Naive thymus-derived CD8-positive, alpha-beta T cell (primary cell): Measurements from ENCODE around the gene TMTC3. TPM values are rescaled to one million over a fixed set of nuclear protein-coding genes. Genes with fewer than 3 reads are reported as not detected.
"Not testable (repeated sequence)": the region's sequence is repeated elsewhere in the genome, so short reads cannot be mapped to it uniquely, and the experiment has no call there.

Source experiments
- ATAC-seq, 2 donors: fragments of 150-1000 bp; cut with Tn5 transposase in 1 of 2; sonication (Bioruptor Pico), chemical (Tn5 transposase) in 1 of 2; 1 replicate in 1 of 2; 2 replicates in 1 of 2; pipeline ENCODE4 v1.10.0; 2021; ENCODE audit warnings: mild to moderate bottlenecking in 2 of 2, moderate library complexity in 2 of 2
- POLR2A ChIA-PET: fragments of 350-600 bp; sonication (Branson Sonifier 250); formaldehyde crosslinking; loops from one replicate; lab custom pipeline; 2021; ENCODE audit warnings: antibody characterized with exemption; lab: Charles Lee
- DNase-seq, 10 donors: peaks; one replicate each; pipeline versions ENCODE4 v3.0.0 to v3.0.0-alpha.2; 2020 to 2022
- H3K27ac Mint-ChIP-seq, 10 donors: one replicate each; pipeline ENCODE4 v1.8.0; 2020 to 2022; ENCODE audit warnings: mild to moderate bottlenecking in 10 of 10, mixed read lengths in 10 of 10, moderate library complexity in 4 of 10, inconsistent platforms in 1 of 10
- H3K27me3 Mint-ChIP-seq, 5 donors: one replicate each; pipeline ENCODE4 v1.8.0; 2021 to 2022; ENCODE audit warnings: mixed read lengths in 5 of 5
- H3K36me3 Mint-ChIP-seq, 3 donors: one replicate each; pipeline ENCODE4 v1.8.0; 2020 to 2022; ENCODE audit warnings: mixed read lengths in 3 of 3, mild to moderate bottlenecking in 2 of 3, inconsistent platforms in 1 of 3
- H3K4me1 Mint-ChIP-seq, 4 donors: one replicate each; pipeline ENCODE4 v1.8.0; 2021 to 2022; ENCODE audit warnings: mixed read lengths in 4 of 4
- H3K4me3 Mint-ChIP-seq, 10 donors: one replicate each; pipeline ENCODE4 v1.8.0; 2020 to 2022; ENCODE audit warnings: mild to moderate bottlenecking in 10 of 10, mixed read lengths in 10 of 10, moderate library complexity in 6 of 10, inconsistent platforms in 1 of 10
- H3K9me3 Mint-ChIP-seq, 9 donors: one replicate each; pipeline ENCODE4 v1.8.0; 2020 to 2022; ENCODE audit warnings: mixed read lengths in 9 of 9, mild to moderate bottlenecking in 3 of 9, inconsistent platforms in 1 of 9, moderate library complexity in 1 of 9
- polyA plus RNA-seq, 3 donors: library from polyadenylated mRNA; unstranded; fragments of 300-500 nt; fragmentation: Illumina TruSeq; gene quantifications; one replicate each; pipeline ENCODE4 v1.2.3, GENCODE V29; 2021
- total RNA-seq, 8 experiments: library from RNA in 2 of 8; stranded (reverse) in 2 of 8; gene quantifications; one replicate each; pipeline ENCODE4 v1.2.3 and lab custom pipeline; 2021 to 2026

The TMTC3 gene
- total RNA-seq (10 to 100 TPM in 1 of 2 experiments, 1 to 10 TPM in 1; 8.9 to 11.9 TPM), polyA plus RNA-seq (1 to 10 TPM; 1.2 to 2.4 (median 1.3) TPM), total RNA-seq (lab: John Stamatoyannopoulos, UW) (14.9 to 26.8 (median 18.4) reads per million in 6 experiments)

GRCh38 chr12:88141774-88142609 lies at the start of gene TMTC3, which contains the start of gene CEP290:
TSS of gene TMTC3 (plus strand) at chr12:88142307. CDS start at chr12:88148316, 6,009 bp downstream.
TSS of gene CEP290 (minus strand) at chr12:88142088. CDS start at chr12:88141307, 781 bp downstream.
- H3K4me1 Mint-ChIP-seq = peaks cover 23 to 63% (median 47%) of the 10 kb centered on the region in 4 donors
- H3K36me3 Mint-ChIP-seq = peaks cover 0 to 24% (median 0%) of the 10 kb centered on the region in 3 donors
- POLR2A ChIA-PET = interaction anchor here (0.6 to 1.4 kb wide), 4 partner anchors 20 to 1383 kb away, joined by 3 to 7 read pairs (median 4); a partner anchor contains a TSS
- H3K9me3 Mint-ChIP-seq = no peaks in the 10 kb centered on the region
- ATAC-seq = peak; percentile 94 to 95
- peak; percentile 79 to 96 (median 92) for DNase-seq
- peak within 1 kb of the TSS; percentile 87 to 99 (median 96) for H3K4me3 Mint-ChIP-seq
- H3K27ac Mint-ChIP-seq = peak within 1 kb of the TSS; percentile 90 to 99 (median 96)
- no peaks in the 10 kb centered on the region for H3K27me3 Mint-ChIP-seq

GRCh38 chr12:88092771-88093170 lies 49.3 kb upstream of the TMTC3 start:
- Mint-ChIP-seq H3K27me3 (no peaks in the 10 kb centered on the region), H3K36me3 (peaks cover 5 to 52% (median 13%) of the 10 kb centered on the region in 3 donors), H3K4me3 (no peak overlapping the region), H3K4me1 (peaks cover 0 to 2% (median 0%) of the 10 kb centered on the region in 4 donors), H3K9me3 (no peaks in the 10 kb centered on the region), H3K27ac (no peak overlapping the region)
- DNase-seq (no peak), ATAC-seq (no peak)
- POLR2A ChIA-PET = no interaction called here

- POLR2A ChIA-PET = no interaction called here
- Mint-ChIP-seq H3K27me3 (no peaks in the 10 kb centered on the region), H3K4me3 (no peak overlapping the region), H3K4me1 (peaks cover 0 to 2% (median 0%) of the 10 kb centered on the region in 4 donors), H3K36me3 (peaks cover 5 to 56% (median 15%) of the 10 kb centered on the region in 3 donors), H3K27ac (no peak overlapping the region), H3K9me3 (no peaks in the 10 kb centered on the region)
- no peak for ATAC-seq
- no peak for DNase-seq
These were observed 48.5 kb upstream of the TMTC3 start for GRCh38 chr12:88093573-88093972.

- POLR2A ChIA-PET = no interaction called here
- DNase-seq (no peak), ATAC-seq (no peak)
- Mint-ChIP-seq H3K27me3 (no peaks in the 10 kb centered on the region), H3K27ac (no peak overlapping the region), H3K36me3 (peaks cover 4 to 74% (median 17%) of the 10 kb centered on the region in 3 donors), H3K9me3 (no peaks in the 10 kb centered on the region), H3K4me1 (peaks cover 0 to 1% (median 0%) of the 10 kb centered on the region in 4 donors), H3K4me3 (no peak overlapping the region)
These were observed 34.1 kb upstream of the TMTC3 start for GRCh38 chr12:88108021-88108420.

GRCh38 chr12:88111074-88111652 lies 30.9 kb upstream of the TMTC3 start:
- Mint-ChIP-seq H3K4me1 (peaks cover 0 to 1% (median 0%) of the 10 kb centered on the region in 4 donors), H3K4me3 (peak overlapping the region in 1 of 10 donors; percentile 15), H3K27me3 (no peaks in the 10 kb centered on the region), H3K27ac (no peak overlapping the region), H3K9me3 (no peaks in the 10 kb centered on the region), H3K36me3 (peaks cover 4 to 77% (median 16%) of the 10 kb centered on the region in 3 donors)
- POLR2A ChIA-PET = no interaction called here
- ATAC-seq (no peak), DNase-seq (peak in 1 of 10 donors; percentile 5)

GRCh38 chr12:88113871-88114270 lies 28.2 kb upstream of the TMTC3 start:
- DNase-seq (no peak), ATAC-seq (no peak)
- no peak overlapping the region for H3K4me3 Mint-ChIP-seq
- peak overlapping the region in 1 of 10 donors; percentile 12 for H3K27ac Mint-ChIP-seq
- H3K36me3 Mint-ChIP-seq = peaks cover 4 to 78% (median 22%) of the 10 kb centered on the region in 3 donors
- POLR2A ChIA-PET = no interaction called here
- H3K9me3 Mint-ChIP-seq = no peaks in the 10 kb centered on the region
- H3K4me1 Mint-ChIP-seq = peaks cover 0 to 1% (median 0%) of the 10 kb centered on the region in 4 donors
- H3K27me3 Mint-ChIP-seq = no peaks in the 10 kb centered on the region

GRCh38 chr12:88122666-88123065 lies 19.4 kb upstream of the TMTC3 start:
- Mint-ChIP-seq H3K4me3 (no peak overlapping the region), H3K36me3 (peaks cover 0 to 30% (median 7%) of the 10 kb centered on the region in 3 donors), H3K4me1 (no peaks in the 10 kb centered on the region), H3K9me3 (no peaks in the 10 kb centered on the region), H3K27ac (no peak overlapping the region), H3K27me3 (no peaks in the 10 kb centered on the region)
- ATAC-seq (no peak), DNase-seq (no peak)
- POLR2A ChIA-PET = interaction anchor here (1.9 kb wide), 1 partner anchor 19 kb away, joined by 4 read pairs; the partner anchor contains the start of genes CEP290 and TMTC3

GRCh38 chr12:88127099-88127498 lies 15.0 kb upstream of the TMTC3 start:
- Mint-ChIP-seq H3K4me1 (no peaks in the 10 kb centered on the region), H3K36me3 (peaks cover 0 to 41% (median 2%) of the 10 kb centered on the region in 3 donors), H3K27ac (no peak overlapping the region), H3K9me3 (no peaks in the 10 kb centered on the region), H3K4me3 (no peak overlapping the region), H3K27me3 (no peaks in the 10 kb centered on the region)
- POLR2A ChIA-PET = no interaction called here
- DNase-seq = no peak
- no peak for ATAC-seq

GRCh38 chr12:88127855-88128254 lies 14.3 kb upstream of the TMTC3 start:
- Mint-ChIP-seq H3K27ac (no peak overlapping the region), H3K27me3 (no peaks in the 10 kb centered on the region), H3K4me3 (no peak overlapping the region), H3K9me3 (no peaks in the 10 kb centered on the region), H3K36me3 (peaks cover 0 to 44% (median 2%) of the 10 kb centered on the region in 3 donors), H3K4me1 (no peaks in the 10 kb centered on the region)
- DNase-seq (no peak), ATAC-seq (no peak)
- POLR2A ChIA-PET = no interaction called here

- DNase-seq (no peak), ATAC-seq (no peak)
- H3K4me3 Mint-ChIP-seq = no peak overlapping the region
- H3K27ac Mint-ChIP-seq = peak overlapping the region in 1 of 10 donors; percentile 23
- no peaks in the 10 kb centered on the region for H3K27me3 Mint-ChIP-seq
- peaks cover 0 to 4% (median 2%) of the 10 kb centered on the region in 4 donors for H3K4me1 Mint-ChIP-seq
- POLR2A ChIA-PET = no interaction called here
- H3K36me3 Mint-ChIP-seq = peaks cover 6 to 62% (median 12%) of the 10 kb centered on the region in 3 donors
- H3K9me3 Mint-ChIP-seq = no peaks in the 10 kb centered on the region
These were observed 9.7 kb upstream of the TMTC3 start for GRCh38 chr12:88132392-88132791.

GRCh38 chr12:88133181-88133580 lies 8.9 kb upstream of the TMTC3 start:
- H3K27me3 Mint-ChIP-seq, ATAC-seq, H3K27ac Mint-ChIP-seq, H3K4me3 Mint-ChIP-seq, H3K9me3 Mint-ChIP-seq, DNase-seq, POLR2A ChIA-PET: not testable (repeated sequence)
- H3K36me3 Mint-ChIP-seq = peaks cover 6 to 63% (median 12%) of the 10 kb centered on the region in 3 donors
- peaks cover 5 to 12% (median 10%) of the 10 kb centered on the region in 4 donors for H3K4me1 Mint-ChIP-seq

GRCh38 chr12:88139711-88140110 lies 2.4 kb upstream of the TMTC3 start:
- Mint-ChIP-seq H3K36me3 (peaks cover 0 to 35% (median 2%) of the 10 kb centered on the region in 3 donors), H3K4me1 (peaks cover 20 to 46% (median 38%) of the 10 kb centered on the region in 4 donors)
- ATAC-seq, H3K27ac Mint-ChIP-seq, POLR2A ChIA-PET, H3K9me3 Mint-ChIP-seq, H3K4me3 Mint-ChIP-seq, H3K27me3 Mint-ChIP-seq: not testable (repeated sequence)
- peak in 1 of 10 donors; percentile 53 for DNase-seq
